OCI-LY1 (cell line): ENCODE measurements around the gene TENM4.

Experiments
- EZH2 ChIP-seq: fragments of 200-600 bp; sonication (generic), shearing (Covaris generic); IDR thresholded peaks from 2 replicates; pipeline ENCODE4 v1.8.0; 2017; ENCODE audit warnings: borderline replicate concordance, mixed run types, mild to moderate bottlenecking, antibody characterized with exemption, low read length, moderate library complexity, mixed read lengths
- TF ChIP-seq, protein P1 (sequence below): fragments of 200-600 bp; sonication (generic), shearing (Covaris generic); IDR thresholded peaks from 2 replicates; pipeline ENCODE4 v1.5.1; 2017; ENCODE audit warnings: mild to moderate bottlenecking, antibody characterized with exemption, low read length, moderate library complexity, mixed read lengths

DNA sequence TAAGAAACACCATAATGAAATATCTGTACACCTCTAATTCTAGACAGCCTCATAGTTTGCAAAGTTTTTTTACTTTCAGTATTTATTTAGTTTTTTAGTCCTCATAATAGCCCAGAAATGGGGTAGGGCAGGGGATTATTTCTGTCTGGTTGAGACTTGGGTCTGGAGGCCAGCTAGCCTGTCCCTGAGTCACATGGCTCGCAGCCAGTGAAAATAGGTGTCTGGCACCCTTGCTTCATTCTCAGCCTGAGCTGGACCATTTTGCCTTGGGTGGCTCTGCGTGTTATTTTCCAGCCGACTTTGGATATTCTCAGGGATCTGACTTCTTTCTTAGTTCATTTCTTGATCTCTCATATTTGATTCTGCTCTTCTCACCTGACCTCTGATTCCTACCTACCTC, 742.2 kb downstream of the TENM4 start:
- TF ChIP-seq, protein P1, sequence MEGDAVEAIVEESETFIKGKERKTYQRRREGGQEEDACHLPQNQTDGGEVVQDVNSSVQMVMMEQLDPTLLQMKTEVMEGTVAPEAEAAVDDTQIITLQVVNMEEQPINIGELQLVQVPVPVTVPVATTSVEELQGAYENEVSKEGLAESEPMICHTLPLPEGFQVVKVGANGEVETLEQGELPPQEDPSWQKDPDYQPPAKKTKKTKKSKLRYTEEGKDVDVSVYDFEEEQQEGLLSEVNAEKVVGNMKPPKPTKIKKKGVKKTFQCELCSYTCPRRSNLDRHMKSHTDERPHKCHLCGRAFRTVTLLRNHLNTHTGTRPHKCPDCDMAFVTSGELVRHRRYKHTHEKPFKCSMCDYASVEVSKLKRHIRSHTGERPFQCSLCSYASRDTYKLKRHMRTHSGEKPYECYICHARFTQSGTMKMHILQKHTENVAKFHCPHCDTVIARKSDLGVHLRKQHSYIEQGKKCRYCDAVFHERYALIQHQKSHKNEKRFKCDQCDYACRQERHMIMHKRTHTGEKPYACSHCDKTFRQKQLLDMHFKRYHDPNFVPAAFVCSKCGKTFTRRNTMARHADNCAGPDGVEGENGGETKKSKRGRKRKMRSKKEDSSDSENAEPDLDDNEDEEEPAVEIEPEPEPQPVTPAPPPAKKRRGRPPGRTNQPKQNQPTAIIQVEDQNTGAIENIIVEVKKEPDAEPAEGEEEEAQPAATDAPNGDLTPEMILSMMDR: no peak
- TF ChIP-seq EZH2: no peak
